ES-I3 (cell line): ENCODE measurements around the gene PAM.
"Not testable (repeated sequence)": the region's sequence is repeated elsewhere in the genome, so short reads cannot be mapped to it uniquely, and the experiment has no call there.

Experiments
- H3K36me3 ChIP-seq: 2 replicates; pipeline ENCODE4 v1.6.1; 2013; ENCODE audit warnings: mild to moderate bottlenecking, low read length, control low read depth, moderate library complexity; ENCODE audit not compliant: insufficient read depth
- H3K4me1 ChIP-seq: 2 replicates; pipeline ENCODE4 v1.6.1; 2013; ENCODE audit warnings: mild to moderate bottlenecking, control low read depth, low read length; ENCODE audit not compliant: insufficient read depth
- H3K9ac ChIP-seq: 2 replicates; pipeline ENCODE4 v1.6.1; 2013; ENCODE audit warnings: low read depth, mild to moderate bottlenecking, low read length, moderate library complexity
- H3K9me3 ChIP-seq: 2 replicates; pipeline ENCODE4 v1.6.1; 2013; ENCODE audit warnings: mild to moderate bottlenecking, low read length, moderate library complexity; ENCODE audit not compliant: control insufficient read depth, insufficient read depth

The PAM gene

DNA sequence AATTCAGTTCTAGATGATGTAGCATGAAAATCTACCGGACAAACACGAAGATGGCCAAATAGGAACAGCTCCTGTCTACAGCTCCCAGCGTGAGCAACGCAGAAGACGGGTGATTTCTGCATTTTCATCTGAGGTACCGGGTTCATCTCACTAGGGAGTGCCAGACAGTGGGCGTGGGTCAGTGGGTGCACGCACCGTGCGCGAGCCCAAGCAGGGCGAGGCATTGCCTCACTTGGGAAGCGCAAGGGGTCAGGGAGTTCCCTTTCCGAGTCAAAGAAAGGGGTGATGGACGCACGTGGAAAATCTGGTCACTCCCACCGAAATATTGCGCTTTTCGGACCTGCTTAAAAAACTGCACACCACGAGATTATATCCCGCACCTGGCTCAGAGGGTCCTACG lies 291.6 kb downstream of the PAM start:
- H3K4me1 ChIP-seq, H3K36me3 ChIP-seq, H3K9me3 ChIP-seq, H3K9ac ChIP-seq: not testable (repeated sequence)

DNA sequence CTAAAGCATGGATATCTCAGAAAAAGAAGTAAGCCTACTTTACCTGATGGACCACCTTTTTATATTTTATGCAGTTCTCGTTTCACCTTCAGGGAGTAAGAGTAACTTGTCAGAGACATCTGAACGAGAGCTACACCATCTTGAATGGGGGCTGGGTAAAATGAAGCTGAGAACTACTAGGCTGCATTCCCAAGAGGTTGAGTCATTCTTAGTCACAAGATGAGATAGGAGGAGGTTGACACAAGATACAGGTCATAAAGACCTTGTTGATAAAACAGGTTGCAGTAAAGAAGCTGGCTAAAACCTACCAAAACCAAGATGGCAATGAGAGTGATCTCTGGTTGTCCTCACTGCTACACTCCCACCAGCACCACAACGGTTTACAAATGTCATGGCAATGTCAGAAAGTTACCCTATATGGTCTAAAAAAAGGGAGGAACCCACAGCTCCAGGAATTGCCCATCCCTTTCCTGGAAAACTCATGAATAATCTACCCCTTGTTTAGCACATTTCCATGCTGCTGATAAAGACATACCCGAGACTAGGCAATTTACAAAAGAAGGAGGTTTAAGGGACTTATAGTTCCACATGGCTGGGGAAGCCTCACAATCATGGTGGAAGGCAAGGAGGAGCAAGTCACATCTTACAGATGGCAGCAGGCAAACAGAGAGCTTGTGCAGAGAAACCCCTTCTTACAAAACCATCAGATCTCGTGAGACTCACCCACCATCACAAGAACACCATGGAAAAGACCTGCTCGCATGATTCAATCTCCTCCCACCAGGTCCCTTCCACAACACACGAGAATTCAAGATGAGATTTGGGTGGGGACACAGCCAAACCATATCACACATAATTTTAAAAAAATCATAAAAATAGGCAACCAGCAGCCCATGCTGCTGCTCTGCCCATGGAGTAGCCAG lies 302.4 kb downstream of the PAM start:
- H3K4me1 ChIP-seq: peaks cover 9% of the 10 kb centered on the region; the same call in 1 of the 2 replicates
- no peak overlapping the region for H3K9ac ChIP-seq
- H3K36me3 ChIP-seq: no peaks in the 10 kb centered on the region
- no peaks in the 10 kb centered on the region for H3K9me3 ChIP-seq

DNA sequence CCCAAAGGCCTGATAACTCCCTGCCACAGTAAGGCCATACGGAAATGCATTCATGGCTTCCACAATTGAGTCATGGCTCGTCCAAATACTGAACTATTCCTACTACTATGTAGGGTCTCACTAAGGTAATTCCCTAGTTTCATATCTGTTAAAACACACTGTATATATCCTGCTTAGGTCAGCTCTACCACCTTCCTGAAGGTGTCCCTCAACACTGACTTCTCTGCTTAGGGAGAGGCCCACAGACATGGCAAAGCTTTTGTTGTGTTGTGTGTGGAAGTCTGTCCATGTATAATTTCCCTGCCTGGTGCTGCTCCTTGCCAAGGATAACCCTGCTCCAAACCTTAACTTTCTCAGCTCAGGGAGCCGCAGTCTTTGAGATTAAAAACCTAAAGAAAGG lies 304.4 kb downstream of the PAM start:
- no peak overlapping the region for H3K9ac ChIP-seq

DNA sequence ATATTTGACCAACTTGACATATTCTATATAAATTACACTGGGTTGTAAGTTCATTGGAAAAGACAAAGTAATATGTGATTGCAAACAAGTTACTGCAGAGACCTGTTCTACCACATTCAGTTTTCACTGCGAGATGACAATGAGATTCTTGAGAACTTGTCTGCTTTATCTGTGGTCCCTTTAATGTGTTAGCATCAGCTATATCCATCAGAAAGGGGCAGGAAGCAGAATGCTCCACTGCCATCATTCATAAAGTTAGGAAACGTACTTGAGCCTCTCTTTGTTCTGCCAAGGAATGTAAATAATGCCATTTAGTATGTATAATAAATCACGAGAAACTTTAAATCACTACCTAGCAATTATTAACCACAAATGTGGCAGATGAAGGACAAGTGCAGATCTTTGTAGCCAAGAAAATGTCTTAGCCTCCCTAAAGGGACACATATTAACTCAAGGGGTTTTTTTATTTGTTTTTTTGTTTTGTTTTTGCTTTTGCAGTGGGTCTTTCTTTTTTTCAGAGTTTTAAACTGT lies 305.4 kb downstream of the PAM start:
- Histone ChIP-seq H3K4me1 (peaks cover 9% of the 10 kb centered on the region; the same call in 1 of the 2 replicates), H3K9me3 (no peaks in the 10 kb centered on the region), H3K9ac (no peak overlapping the region), H3K36me3 (no peaks in the 10 kb centered on the region)

More for the DNA sequence above, 304.4 kb downstream of the PAM start:
- no peaks in the 10 kb centered on the region for H3K36me3 ChIP-seq
- peaks cover 9% of the 10 kb centered on the region; the same call in 1 of the 2 replicates for H3K4me1 ChIP-seq
- H3K9me3 ChIP-seq: no peaks in the 10 kb centered on the region

DNA sequence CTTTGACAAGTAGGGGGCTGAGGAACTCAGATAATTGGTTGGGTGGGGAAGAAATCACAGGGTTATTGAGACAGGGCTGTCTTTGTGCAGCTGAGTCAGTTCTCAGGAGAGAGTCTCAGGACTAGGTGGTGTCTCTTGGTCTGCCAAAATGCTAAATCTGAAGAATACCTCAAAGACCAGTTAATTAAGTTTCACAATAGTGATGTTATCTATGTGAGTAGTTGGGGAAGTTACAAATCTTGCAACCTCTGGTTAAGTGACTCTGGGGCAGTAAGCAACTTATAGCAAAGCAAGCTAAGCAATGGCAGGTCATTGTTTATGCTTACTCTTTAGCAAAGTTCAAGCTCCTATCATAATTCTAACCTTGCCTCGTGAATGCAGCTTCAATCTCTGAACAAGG lies 311.2 kb downstream of the PAM start:
- no peaks in the 10 kb centered on the region for H3K36me3 ChIP-seq
- no peak overlapping the region for H3K9ac ChIP-seq
- H3K9me3 ChIP-seq: no peaks in the 10 kb centered on the region
- no peaks in the 10 kb centered on the region for H3K4me1 ChIP-seq

DNA sequence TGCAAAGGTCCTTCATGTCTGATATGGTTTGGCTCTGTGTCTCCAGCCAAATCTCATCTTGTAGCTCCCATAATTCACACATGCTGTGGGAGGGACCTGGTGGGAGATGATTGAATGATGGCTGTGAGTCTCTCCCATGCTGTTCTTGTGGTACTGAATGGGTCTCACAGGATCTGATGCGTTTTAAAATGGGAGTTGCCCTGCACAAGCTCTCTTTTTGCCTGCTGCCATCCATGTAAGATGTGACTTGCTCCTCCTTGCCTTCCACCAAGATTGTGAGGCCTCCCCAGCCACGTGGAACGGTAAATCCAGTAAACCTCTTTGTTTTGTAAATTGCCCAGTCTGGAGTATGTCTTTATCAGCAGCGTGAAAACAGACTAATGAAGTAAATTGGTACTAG lies 318.4 kb downstream of the PAM start:
- H3K36me3 ChIP-seq, H3K9me3 ChIP-seq, H3K4me1 ChIP-seq, H3K9ac ChIP-seq: not testable (repeated sequence)

DNA sequence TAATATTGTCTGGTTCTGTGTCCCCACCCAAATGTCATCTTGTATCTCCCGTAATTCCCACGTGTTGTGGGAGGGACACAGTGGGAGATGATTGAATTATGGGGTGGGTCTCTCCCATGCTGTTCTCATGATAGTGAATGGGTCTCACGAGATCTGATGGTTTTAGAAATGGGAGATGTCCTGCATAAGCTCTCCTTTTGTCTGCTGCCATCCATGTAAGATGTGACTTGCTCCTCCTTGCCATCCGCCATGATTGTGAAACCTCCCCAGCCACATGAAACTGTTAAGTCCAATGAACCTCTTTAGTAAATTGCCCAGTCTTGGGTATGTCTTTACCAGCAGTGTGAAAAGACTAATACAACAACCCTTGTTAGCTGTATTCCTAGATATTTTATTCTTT lies 320.3 kb downstream of the PAM start:
- H3K4me1 ChIP-seq: no peaks in the 10 kb centered on the region
- H3K9me3 ChIP-seq: no peaks in the 10 kb centered on the region; the same call in 1 of the 2 replicates

More for the DNA sequence above, 320.3 kb downstream of the PAM start:
- no peaks in the 10 kb centered on the region for H3K36me3 ChIP-seq
- H3K9ac ChIP-seq: no peak overlapping the region
